HUES6 (cell line): Measurements from ENCODE around the gene GEMIN4.
"Not testable (repeated sequence)": the region's sequence is repeated elsewhere in the genome, so short reads cannot be mapped to it uniquely, and the experiment has no call there.

ENCODE experiments used
- H3K27ac ChIP-seq: 2 replicates; pipeline ENCODE4 v1.7.0; 2013; ENCODE audit warnings: low read depth, mild to moderate bottlenecking, low read length, inconsistent platforms
- H3K27me3 ChIP-seq: 2 replicates; pipeline ENCODE4 v1.6.1; 2013; ENCODE audit warnings: low read length; ENCODE audit not compliant: control insufficient read depth, insufficient read depth
- H3K36me3 ChIP-seq: 2 replicates; pipeline ENCODE4 v1.6.1; 2013; ENCODE audit warnings: low read length; ENCODE audit not compliant: control insufficient read depth, insufficient read depth
- H3K4me1 ChIP-seq: 2 replicates; pipeline ENCODE4 v1.6.1; 2013; ENCODE audit warnings: low read length; ENCODE audit not compliant: control insufficient read depth, insufficient read depth
- H3K4me3 ChIP-seq: 2 replicates; pipeline ENCODE4 v1.5.1; 2013; ENCODE audit warnings: low read depth, low read length
- H3K9ac ChIP-seq: one replicate; pipeline ENCODE4 v1.6.1; 2013; ENCODE audit warnings: mild to moderate bottlenecking, low read length
- H3K9me3 ChIP-seq: 2 replicates; pipeline ENCODE4 v1.6.1; 2013; ENCODE audit warnings: low read depth, low read length; ENCODE audit not compliant: control insufficient read depth, insufficient read depth

The GEMIN4 gene

DNA sequence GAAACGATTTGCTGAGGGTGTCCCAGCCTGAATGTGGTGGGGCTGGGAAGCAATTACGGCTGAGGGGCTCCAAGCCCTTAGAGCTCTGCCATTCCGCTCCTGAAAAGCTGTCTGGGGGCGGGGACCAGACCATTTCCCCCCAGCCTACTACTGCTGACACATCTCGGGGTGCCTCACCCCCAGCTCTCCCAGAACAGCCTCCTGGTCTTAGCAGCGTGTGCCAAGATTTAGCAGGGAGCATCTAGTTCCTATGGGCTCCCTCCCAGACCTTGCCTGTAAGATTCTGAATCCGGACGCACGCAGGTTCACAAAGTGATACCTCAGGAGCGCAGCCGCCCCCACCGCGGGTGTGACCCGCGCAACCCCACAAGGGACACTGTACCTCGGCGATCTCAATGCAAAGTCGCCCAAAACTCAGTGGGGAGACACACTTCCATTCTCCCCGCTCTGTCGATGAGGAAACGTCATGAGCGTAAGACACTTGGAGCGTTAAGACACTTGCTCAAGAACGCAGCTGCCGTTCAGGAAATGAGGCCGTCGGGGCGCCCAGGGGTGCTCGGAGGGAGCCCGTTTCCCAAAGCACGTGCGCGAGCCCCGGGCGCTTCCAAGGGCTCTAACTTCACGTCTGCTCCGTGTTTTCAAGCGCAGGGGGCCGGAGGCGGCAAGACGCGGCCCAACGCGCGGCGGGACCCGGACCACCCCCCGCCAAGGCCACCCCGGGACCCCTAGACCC lies 629 bp downstream of the GEMIN4 start:
- peak overlapping the region; percentile 74; the same call in 1 of the 2 replicates for H3K27ac ChIP-seq
- peaks cover 17% of the 10 kb centered on the region for H3K9me3 ChIP-seq
- peak overlapping the region; percentile 91 for H3K9ac ChIP-seq
- H3K4me1 ChIP-seq = peaks cover 12% of the 10 kb centered on the region; the same call in 1 of the 2 replicates
- H3K4me3 ChIP-seq = peak overlapping the region; percentile 86
- peaks cover 36% of the 10 kb centered on the region for H3K36me3 ChIP-seq
- no peaks in the 10 kb centered on the region for H3K27me3 ChIP-seq

DNA sequence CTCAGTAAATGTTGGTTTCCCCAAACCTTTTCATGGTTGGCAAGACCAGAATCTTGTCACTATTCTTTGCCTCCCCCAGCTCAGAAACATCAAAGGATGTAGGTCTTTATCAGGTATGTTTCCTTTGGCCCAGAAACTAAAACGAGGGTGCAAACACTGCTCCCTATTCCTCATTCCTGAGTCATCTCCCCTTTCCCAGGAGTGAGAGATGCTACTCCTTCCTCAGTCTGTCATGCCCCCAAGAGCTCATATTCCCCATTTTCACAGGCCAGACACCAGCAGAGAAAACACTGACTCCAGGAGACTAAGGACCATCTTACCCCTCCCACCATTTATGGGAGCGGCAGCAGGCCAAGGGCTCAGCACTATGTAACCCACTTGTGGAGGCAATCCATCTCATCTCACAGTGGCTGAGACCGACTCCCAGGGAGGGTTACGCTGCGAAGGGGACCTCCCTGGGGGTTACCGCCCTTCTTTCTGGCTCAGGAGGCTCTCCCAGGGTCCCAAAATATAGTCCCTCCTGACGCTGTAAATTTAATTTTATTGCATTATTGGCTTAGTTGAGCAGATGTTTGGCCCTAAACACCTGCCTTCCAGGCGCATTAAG lies 1.5 kb downstream of the GEMIN4 start:
- Histone ChIP-seq H3K4me3 (peak overlapping the region; percentile 86), H3K27ac (no peak overlapping the region), H3K9ac (no peak overlapping the region)

DNA sequence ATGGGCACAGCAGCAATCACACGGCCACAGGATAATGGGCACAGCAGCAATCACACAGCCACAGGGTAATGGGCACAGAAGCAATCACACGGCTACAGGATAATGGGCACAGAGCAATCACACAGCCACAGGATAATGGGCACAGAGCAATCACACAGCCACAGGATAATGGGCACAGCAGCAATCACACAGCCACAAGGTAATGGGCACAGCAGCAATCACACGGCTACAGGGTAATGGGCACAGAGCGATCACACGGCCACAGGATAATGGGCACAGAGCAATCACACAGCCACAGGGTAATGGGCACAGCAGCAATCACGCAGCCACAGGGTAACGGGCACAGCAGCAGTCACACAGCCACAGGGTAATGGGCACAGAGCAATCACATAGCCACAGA lies 2.7 kb downstream of the GEMIN4 start:
- peaks cover 17% of the 10 kb centered on the region for H3K9me3 ChIP-seq
- H3K4me1 ChIP-seq, H3K27me3 ChIP-seq, H3K9ac ChIP-seq, H3K4me3 ChIP-seq, H3K27ac ChIP-seq: not testable (repeated sequence)
- H3K36me3 ChIP-seq = peaks cover 54% of the 10 kb centered on the region

More for the DNA sequence above, 1.5 kb downstream of the GEMIN4 start:
- Histone ChIP-seq H3K9me3 (peaks cover 17% of the 10 kb centered on the region), H3K36me3 (peaks cover 43% of the 10 kb centered on the region), H3K27me3 (no peaks in the 10 kb centered on the region), H3K4me1 (peaks cover 7% of the 10 kb centered on the region; the same call in 1 of the 2 replicates)

GRCh38 chr17:748604-749003 lies 3.5 kb downstream of the GEMIN4 start:
- Histone ChIP-seq H3K9me3 (peaks cover 17% of the 10 kb centered on the region), H3K36me3 (peaks cover 62% of the 10 kb centered on the region)
- H3K27ac ChIP-seq, H3K4me3 ChIP-seq, H3K27me3 ChIP-seq, H3K9ac ChIP-seq, H3K4me1 ChIP-seq: not testable (repeated sequence)

DNA sequence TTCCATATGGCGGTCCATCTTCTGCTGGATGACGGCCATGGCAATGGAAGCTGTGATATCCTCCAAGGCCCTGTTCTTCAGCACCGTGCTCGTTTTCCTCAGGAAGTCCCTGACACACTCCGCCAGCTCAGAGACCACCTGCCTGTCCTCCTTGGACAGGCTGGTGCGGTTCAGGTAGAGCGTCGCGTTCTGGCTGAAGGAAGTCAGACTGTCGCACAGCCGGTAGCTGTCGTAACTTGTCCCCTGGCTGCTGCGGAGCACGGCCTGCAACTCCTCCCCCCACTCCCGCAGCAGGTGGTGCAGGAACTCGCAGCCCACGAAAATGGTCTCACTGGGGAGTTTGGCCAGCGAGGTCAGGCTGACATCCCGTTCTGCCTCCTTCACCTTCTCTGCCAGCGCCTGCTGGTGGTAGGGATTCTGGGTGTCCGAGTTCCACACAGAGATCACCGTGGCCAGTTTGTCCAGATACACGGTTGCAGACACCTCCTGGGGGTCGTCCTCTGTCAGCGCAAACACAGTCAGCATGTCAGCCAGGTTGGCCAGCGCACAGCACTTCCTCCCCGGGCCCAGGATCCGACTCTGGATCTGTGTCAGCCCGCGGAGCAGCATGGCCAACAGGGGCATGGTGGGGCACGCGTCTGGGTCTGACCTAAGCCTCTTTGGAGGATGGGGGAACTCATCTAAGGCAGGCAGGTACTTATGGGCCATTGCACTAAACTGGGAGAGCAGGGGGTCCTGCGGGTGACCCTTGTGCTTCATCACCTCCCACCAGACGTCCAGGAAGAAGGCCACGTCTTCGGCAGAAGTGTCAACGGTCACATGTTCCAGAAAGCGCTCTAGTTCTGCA lies 5.1 kb downstream of the GEMIN4 start:
- 0 out of 2 replicates have a peak, but pooled peaks cover 3% of the 10 kb centered on the region for H3K4me1 ChIP-seq
- H3K27me3 ChIP-seq = no peaks in the 10 kb centered on the region
- no peak overlapping the region for H3K4me3 ChIP-seq
- no peak overlapping the region for H3K9ac ChIP-seq
- no peak overlapping the region for H3K27ac ChIP-seq
- peaks cover 77% of the 10 kb centered on the region for H3K36me3 ChIP-seq
- peaks cover 17% of the 10 kb centered on the region for H3K9me3 ChIP-seq

GRCh38 chr17:746181-746580 lies 5.9 kb downstream of the GEMIN4 start:
- H3K9me3 ChIP-seq = peaks cover 17% of the 10 kb centered on the region
- 0 out of 2 replicates have a peak, but pooled peaks cover 3% of the 10 kb centered on the region for H3K4me1 ChIP-seq
- H3K36me3 ChIP-seq = peaks cover 86% of the 10 kb centered on the region
- no peaks in the 10 kb centered on the region for H3K27me3 ChIP-seq
- no peak overlapping the region for H3K4me3 ChIP-seq
- no peak overlapping the region for H3K9ac ChIP-seq
- no peak overlapping the region for H3K27ac ChIP-seq

DNA sequence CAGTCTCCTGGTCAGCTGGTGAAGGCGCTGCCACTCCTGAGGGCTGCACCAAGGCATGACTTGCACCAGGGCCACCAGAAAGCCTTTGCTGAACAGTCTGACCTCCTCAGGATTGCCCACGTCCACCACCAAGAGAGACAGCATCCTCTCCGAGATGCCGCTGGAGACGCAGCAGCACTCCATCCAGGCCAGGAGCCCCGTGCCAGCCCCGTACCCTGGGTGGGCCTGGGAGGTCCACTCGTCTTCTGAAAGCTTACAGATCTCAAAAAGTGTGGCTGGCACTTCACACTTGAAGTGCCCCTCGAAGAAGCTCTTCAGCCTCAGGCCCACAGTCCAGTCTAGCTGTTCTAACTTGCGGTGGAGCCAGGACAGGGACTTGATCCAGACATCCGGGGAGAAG lies 6.7 kb downstream of the GEMIN4 start:
- no peak overlapping the region for H3K9ac ChIP-seq
- H3K36me3 ChIP-seq = peaks cover 93% of the 10 kb centered on the region
- no peak overlapping the region for H3K27ac ChIP-seq

GRCh38 chr17:744937-745336 lies 7.1 kb downstream of the GEMIN4 start:
- no peak overlapping the region for H3K27ac ChIP-seq
- H3K36me3 ChIP-seq = peaks cover 93% of the 10 kb centered on the region

More for the DNA sequence above, 6.7 kb downstream of the GEMIN4 start:
- Histone ChIP-seq H3K4me1 (no peaks in the 10 kb centered on the region), H3K9me3 (peaks cover 17% of the 10 kb centered on the region), H3K4me3 (no peak overlapping the region), H3K27me3 (no peaks in the 10 kb centered on the region)

DNA sequence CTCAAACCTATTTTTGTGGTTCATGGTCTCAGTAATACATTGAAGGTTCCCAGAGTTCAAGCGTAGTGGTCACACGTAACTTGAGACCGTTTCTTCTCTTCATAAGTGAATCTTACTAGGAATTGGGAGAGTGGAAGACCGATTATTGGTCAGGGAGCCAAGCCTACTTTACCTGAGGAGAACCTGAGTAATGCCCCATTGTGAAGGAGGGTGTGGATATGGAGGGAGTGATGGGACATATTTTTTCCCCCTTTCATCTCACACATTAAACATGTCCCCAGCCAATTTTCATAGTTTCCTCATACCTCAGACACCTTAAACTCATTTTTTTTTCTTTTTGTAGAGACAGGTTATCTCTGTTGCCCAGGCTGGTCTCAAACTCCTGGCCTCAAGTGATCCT lies 8.9 kb downstream of the GEMIN4 start:
- Histone ChIP-seq H3K27ac (no peak overlapping the region), H3K9me3 (peaks cover 1% of the 10 kb centered on the region; the same call in 1 of the 2 replicates), H3K9ac (no peak overlapping the region), H3K4me1 (no peaks in the 10 kb centered on the region), H3K36me3 (peaks cover 87% of the 10 kb centered on the region), H3K4me3 (no peak overlapping the region), H3K27me3 (no peaks in the 10 kb centered on the region)

More at GRCh38 chr17:744937-745336, 7.1 kb downstream of the GEMIN4 start:
- peaks cover 15% of the 10 kb centered on the region for H3K9me3 ChIP-seq
- H3K4me3 ChIP-seq = no peak overlapping the region
- H3K27me3 ChIP-seq = no peaks in the 10 kb centered on the region
- no peak overlapping the region for H3K9ac ChIP-seq
- H3K4me1 ChIP-seq = no peaks in the 10 kb centered on the region

GRCh38 chr17:742147-742793 lies 9.8 kb downstream of the GEMIN4 start:
- Histone ChIP-seq H3K9me3 (no peaks in the 10 kb centered on the region), H3K36me3 (peaks cover 85% of the 10 kb centered on the region), H3K9ac (no peak overlapping the region), H3K4me3 (no peak overlapping the region), H3K27ac (no peak overlapping the region), H3K4me1 (no peaks in the 10 kb centered on the region), H3K27me3 (no peaks in the 10 kb centered on the region)
